Neural progenitor cell (in vitro differentiated cells): ENCODE measurements around the gene HTT. TPM values are rescaled to one million over a fixed set of nuclear protein-coding genes. Genes with fewer than 3 reads are reported as not detected.

Experiments
- DNase-seq: peaks from one replicate; pipeline ENCODE4 v3.0.0-alpha.2; 2016; ENCODE audit warnings: low spot score
- H2AFZ ChIP-seq: fragments of 200-600 bp; sonication (generic); replicated peaks from 2 replicates; pipeline ENCODE4 v1.6.1; 2016; ENCODE audit warnings: antibody characterized with exemption
- H3F3A ChIP-seq: fragments of 200-600 bp; sonication (generic); 2 replicates; pipeline ENCODE4 v1.6.1; 2016; ENCODE audit warnings: antibody characterized with exemption, low read depth
- H3K27ac ChIP-seq: fragments of 200-600 bp; sonication (generic); 2 replicates; pipeline ENCODE4 v1.5.1; 2016; ENCODE audit warnings: mild to moderate bottlenecking
- H3K27me3 ChIP-seq: fragments of 200-600 bp; sonication (generic); 2 replicates; pipeline ENCODE4 v1.6.1; 2016; ENCODE audit warnings: mild to moderate bottlenecking, moderate library complexity
- H3K36me3 ChIP-seq: fragments of 200-600 bp; sonication (generic); 2 replicates; pipeline ENCODE4 v1.5.1; 2016
- H3K4me1 ChIP-seq: fragments of 200-600 bp; sonication (generic); 2 replicates; pipeline ENCODE4 v1.6.1; 2016; ENCODE audit warnings: mixed run types
- H3K4me2 ChIP-seq: fragments of 200-600 bp; sonication (generic); 2 replicates; pipeline ENCODE4 v1.6.1; 2016
- H3K4me3 ChIP-seq: fragments of 200-600 bp; sonication (generic); 2 replicates; pipeline ENCODE4 v1.5.1; 2016
- H3K79me2 ChIP-seq: fragments of 200-600 bp; sonication (generic); 2 replicates; pipeline ENCODE4 v1.6.1; 2016; ENCODE audit warnings: low read depth
- H3K9ac ChIP-seq: fragments of 200-600 bp; sonication (generic); 2 replicates; pipeline ENCODE4 v1.6.1; 2016
- H3K9me3 ChIP-seq: fragments of 200-600 bp; sonication (generic); 2 replicates; pipeline ENCODE4 v1.5.1; 2016; ENCODE audit warnings: low read depth
- H4K20me1 ChIP-seq: fragments of 200-600 bp; sonication (generic); 2 replicates; pipeline ENCODE4 v1.6.1; 2016; ENCODE audit warnings: low read depth
- H3K27ac Mint-ChIP-seq: 3 replicates; pipeline ENCODE4 v1.8.0; 2021; ENCODE audit warnings: mixed read lengths
- H3K27me3 Mint-ChIP-seq: 2 replicates; pipeline ENCODE4 v1.8.0; 2022; ENCODE audit warnings: low read depth, mild to moderate bottlenecking, inconsistent platforms, moderate library complexity, mixed read lengths; ENCODE audit not compliant: insufficient read depth
- H3K36me3 Mint-ChIP-seq: 3 replicates; pipeline ENCODE4 v1.8.0; 2021; ENCODE audit warnings: mixed read lengths
- H3K4me1 Mint-ChIP-seq: 3 replicates; pipeline ENCODE4 v1.8.0; 2021; ENCODE audit warnings: mixed read lengths
- H3K4me3 Mint-ChIP-seq: 3 replicates; pipeline ENCODE4 v1.8.0; 2021; ENCODE audit warnings: mild to moderate bottlenecking, moderate library complexity, mixed read lengths
- H3K9me3 Mint-ChIP-seq: 3 replicates; pipeline ENCODE4 v1.8.0; 2020; ENCODE audit warnings: mixed read lengths
- EZH2 ChIP-seq: fragments of 200-600 bp; sonication (generic); IDR thresholded peaks from 2 replicates; pipeline ENCODE4 v1.6.1; 2017; ENCODE audit warnings: antibody characterized with exemption, mild to moderate bottlenecking, moderate library complexity
- EZH2phosphoT487 ChIP-seq: fragments of 200-600 bp; sonication (generic); IDR thresholded peaks from 2 replicates; pipeline ENCODE4 v1.6.1; 2017; ENCODE audit warnings: antibody characterized with exemption
- total RNA-seq: library from RNA; depleted of rRNA; stranded (reverse); fragments of >200 nt; gene quantifications from 2 replicates; pipeline ENCODE4 v1.2.3, GENCODE V29; 2015; ENCODE audit warnings: low replicate concordance
- TF ChIP-seq, protein P1 (sequence below): fragments of 200-600 bp; sonication (generic); IDR thresholded peaks from 2 replicates; pipeline ENCODE4 v1.5.1; 2017; ENCODE audit warnings: antibody characterized with exemption, mild to moderate bottlenecking

Gene HTT
- total RNA-seq, 1 donor from 2014 or later = 38.9 TPM

DNA sequence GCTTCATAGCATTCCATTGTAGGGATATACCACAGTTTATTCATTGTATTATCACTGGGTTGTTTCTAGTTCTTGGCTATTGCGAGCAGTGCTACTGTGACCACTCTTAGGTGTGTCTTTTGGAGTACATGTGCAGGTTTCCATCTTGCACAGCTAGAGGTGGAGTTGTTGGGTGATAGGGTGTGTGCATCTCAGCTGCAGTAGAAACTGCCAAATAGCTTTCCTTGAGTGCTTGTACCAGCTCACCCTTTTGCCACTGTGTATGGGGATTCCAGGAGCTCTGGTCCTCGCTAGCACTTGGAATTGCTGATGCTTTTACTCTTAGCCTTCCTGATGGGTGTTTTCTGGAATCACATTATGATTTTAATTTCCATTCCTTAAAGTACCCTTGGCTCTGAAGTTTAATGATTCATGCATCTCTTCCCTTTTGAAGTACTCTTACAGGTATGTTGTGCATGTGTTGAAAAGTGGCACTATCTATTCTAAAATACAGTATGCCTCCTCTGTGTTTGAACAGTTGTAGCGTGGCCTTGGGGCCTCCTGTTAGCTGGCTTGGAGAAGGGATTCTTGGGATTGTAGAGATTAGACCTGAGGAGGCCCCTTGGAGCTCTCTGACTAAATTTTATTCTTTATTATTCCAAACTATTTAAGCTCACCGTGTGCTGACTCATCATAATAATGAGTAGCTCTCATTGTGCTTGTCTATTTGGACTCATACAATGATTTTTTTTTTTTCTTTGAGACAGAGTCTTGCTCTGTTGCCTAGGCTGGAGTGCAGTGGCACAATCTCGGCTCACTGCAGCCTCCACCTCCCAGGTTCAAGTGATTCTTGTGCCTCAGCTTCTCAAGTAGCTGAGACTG is 38.4 kb downstream of the HTT start:
- H3K4me1 ChIP-seq = no peaks in the 10 kb centered on the region
- H3K36me3 Mint-ChIP-seq = peaks cover 50% of the 10 kb centered on the region
- H3K4me3 Mint-ChIP-seq = no peak overlapping the region
- no peak overlapping the region for H3K9ac ChIP-seq
- H3K27ac ChIP-seq = no peak overlapping the region
- H3K79me2 ChIP-seq = no peaks in the 10 kb centered on the region
- no peak overlapping the region for H3K4me2 ChIP-seq
- peaks cover 2% of the 10 kb centered on the region for H3K27me3 Mint-ChIP-seq
- TF ChIP-seq, protein P1, sequence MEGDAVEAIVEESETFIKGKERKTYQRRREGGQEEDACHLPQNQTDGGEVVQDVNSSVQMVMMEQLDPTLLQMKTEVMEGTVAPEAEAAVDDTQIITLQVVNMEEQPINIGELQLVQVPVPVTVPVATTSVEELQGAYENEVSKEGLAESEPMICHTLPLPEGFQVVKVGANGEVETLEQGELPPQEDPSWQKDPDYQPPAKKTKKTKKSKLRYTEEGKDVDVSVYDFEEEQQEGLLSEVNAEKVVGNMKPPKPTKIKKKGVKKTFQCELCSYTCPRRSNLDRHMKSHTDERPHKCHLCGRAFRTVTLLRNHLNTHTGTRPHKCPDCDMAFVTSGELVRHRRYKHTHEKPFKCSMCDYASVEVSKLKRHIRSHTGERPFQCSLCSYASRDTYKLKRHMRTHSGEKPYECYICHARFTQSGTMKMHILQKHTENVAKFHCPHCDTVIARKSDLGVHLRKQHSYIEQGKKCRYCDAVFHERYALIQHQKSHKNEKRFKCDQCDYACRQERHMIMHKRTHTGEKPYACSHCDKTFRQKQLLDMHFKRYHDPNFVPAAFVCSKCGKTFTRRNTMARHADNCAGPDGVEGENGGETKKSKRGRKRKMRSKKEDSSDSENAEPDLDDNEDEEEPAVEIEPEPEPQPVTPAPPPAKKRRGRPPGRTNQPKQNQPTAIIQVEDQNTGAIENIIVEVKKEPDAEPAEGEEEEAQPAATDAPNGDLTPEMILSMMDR = no peak
- TF ChIP-seq EZH2phosphoT487 (no peak), EZH2 (no peak)
- no peaks in the 10 kb centered on the region for H4K20me1 ChIP-seq
- H3K4me3 ChIP-seq = no peak overlapping the region
- DNase-seq = no peak
- no peaks in the 10 kb centered on the region for H3F3A ChIP-seq
- H3K9me3 Mint-ChIP-seq = no peaks in the 10 kb centered on the region
- H3K27ac Mint-ChIP-seq = no peak overlapping the region
- H3K4me1 Mint-ChIP-seq = no peaks in the 10 kb centered on the region
- no peaks in the 10 kb centered on the region for H3K36me3 ChIP-seq
- H3K9me3 ChIP-seq = no peaks in the 10 kb centered on the region
- no peaks in the 10 kb centered on the region for H3K27me3 ChIP-seq
- no peak overlapping the region for H2AFZ ChIP-seq

DNA sequence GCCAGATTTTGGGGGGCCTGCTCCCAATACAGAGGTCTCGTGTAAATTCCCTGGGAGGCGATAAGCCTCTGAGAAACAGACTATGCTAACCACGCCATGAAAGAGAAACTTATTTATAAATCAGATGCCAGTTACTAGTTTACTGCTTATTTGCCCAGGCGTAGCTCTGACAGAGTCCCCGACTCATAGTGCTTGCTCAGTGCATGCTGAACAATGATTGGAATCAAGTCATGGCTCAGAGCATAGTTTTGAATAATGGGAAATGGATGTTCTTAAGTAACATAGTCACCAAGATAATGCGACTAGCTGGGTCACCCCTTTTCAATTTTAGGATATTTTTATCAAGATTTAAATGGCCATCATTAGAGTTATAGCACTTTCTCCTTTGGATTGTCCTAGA is 39.9 kb downstream of the HTT start:
- Mint-ChIP-seq H3K4me3 (no peak overlapping the region), H3K4me1 (no peaks in the 10 kb centered on the region), H3K36me3 (peaks cover 45% of the 10 kb centered on the region), H3K27ac (no peak overlapping the region), H3K9me3 (no peaks in the 10 kb centered on the region), H3K27me3 (peaks cover 2% of the 10 kb centered on the region)
- Histone ChIP-seq H3K36me3 (no peaks in the 10 kb centered on the region), H3K4me3 (no peak overlapping the region), H3K79me2 (no peaks in the 10 kb centered on the region), H3K4me2 (no peak overlapping the region), H3K27ac (no peak overlapping the region), H3K4me1 (no peaks in the 10 kb centered on the region), H3F3A (no peaks in the 10 kb centered on the region), H3K9ac (no peak overlapping the region), H3K9me3 (no peaks in the 10 kb centered on the region), H4K20me1 (no peaks in the 10 kb centered on the region), H2AFZ (no peak overlapping the region), H3K27me3 (no peaks in the 10 kb centered on the region)
- DNase-seq = no peak
- no peak for TF ChIP-seq EZH2
- TF ChIP-seq EZH2phosphoT487 = no peak
- TF ChIP-seq, protein P1 = no peak

- Mint-ChIP-seq H3K4me1 (no peaks in the 10 kb centered on the region), H3K27ac (no peak overlapping the region), H3K27me3 (peaks cover 2% of the 10 kb centered on the region)
These were observed 41.3 kb downstream of the HTT start for GRCh38 chr4:3115637-3116270.

More at GRCh38 chr4:3115637-3116270, 41.3 kb downstream of the HTT start:
- DNase-seq = no peak
- H3K27ac ChIP-seq = no peak overlapping the region
- no peak overlapping the region for H3K4me3 ChIP-seq
- H3K9ac ChIP-seq = no peak overlapping the region
- H3K36me3 ChIP-seq = no peaks in the 10 kb centered on the region
- TF ChIP-seq, protein P1 = no peak
- TF ChIP-seq EZH2phosphoT487 = no peak
- no peak for TF ChIP-seq EZH2
- H3K4me3 Mint-ChIP-seq = no peak overlapping the region
- no peaks in the 10 kb centered on the region for H3K27me3 ChIP-seq
- H4K20me1 ChIP-seq = no peaks in the 10 kb centered on the region
- no peaks in the 10 kb centered on the region for H3F3A ChIP-seq
- peaks cover 41% of the 10 kb centered on the region for H3K36me3 Mint-ChIP-seq
- H3K79me2 ChIP-seq = no peaks in the 10 kb centered on the region
- H3K9me3 Mint-ChIP-seq = no peaks in the 10 kb centered on the region
- no peaks in the 10 kb centered on the region for H3K4me1 ChIP-seq
- no peak overlapping the region for H2AFZ ChIP-seq
- H3K9me3 ChIP-seq = no peaks in the 10 kb centered on the region
- H3K4me2 ChIP-seq = no peak overlapping the region
